ENCODE data around the gene SKOR1. TPM values are rescaled to one million over a fixed set of nuclear protein-coding genes. Genes with fewer than 3 reads are reported as not detected.

The SKOR1 gene
- total RNA-seq, 4 donors from 2014 or later = 1.1 to 2.3 (median 1.5) TPM

GRCh38 chr15:67820992-67821783 lies 4.1 kb upstream of the SKOR1 start:
- Histone ChIP-seq H3K4me3 (no peak overlapping the region), H3K9me3 (no peaks in the 10 kb centered on the region), H3K27ac (no peak overlapping the region), H3K27me3 (peaks cover 97% of the 10 kb centered on the region), H3K36me3 (no peaks in the 10 kb centered on the region), H3K4me1 (peaks cover 45% of the 10 kb centered on the region)
- no peak for DNase-seq (ENCODE audit: low spot score in 2 of 2)
- no peak for TF ChIP-seq EP300 (IDR thresholded peaks at IDR 0.05)
- TF ChIP-seq POLR2A (IDR thresholded peaks at IDR 0.05) = no peak
- TF ChIP-seq CTCF (IDR thresholded peaks at IDR 0.05) = no peak
- TF ChIP-seq POLR2AphosphoS5 (IDR thresholded peaks at IDR 0.05) = no peak
- WGBS = 9% methylated on average over 20 of the region's 39 CpGs

- DNase-seq (ENCODE audit: low spot score in 2 of 2) = no peak
- Histone ChIP-seq H3K36me3 (no peaks in the 10 kb centered on the region), H3K4me1 (peaks cover 53% of the 10 kb centered on the region), H3K27me3 (peaks cover 100% of the 10 kb centered on the region), H3K9me3 (no peaks in the 10 kb centered on the region), H3K4me3 (no peak overlapping the region), H3K27ac (no peak overlapping the region)
- 3% methylated on average over 35 of the region's 43 CpGs for WGBS
- TF ChIP-seq EP300 (IDR thresholded peaks at IDR 0.05) = no peak
- TF ChIP-seq POLR2AphosphoS5 (IDR thresholded peaks at IDR 0.05) = no peak
- TF ChIP-seq POLR2A (IDR thresholded peaks at IDR 0.05) = no peak
- no peak for TF ChIP-seq CTCF (IDR thresholded peaks at IDR 0.05)
These were observed 3.4 kb upstream of the SKOR1 start for GRCh38 chr15:67821784-67822440.

- Histone ChIP-seq H3K4me1 (peaks cover 61% of the 10 kb centered on the region), H3K9me3 (no peaks in the 10 kb centered on the region), H3K27me3 (peaks cover 100% of the 10 kb centered on the region), H3K4me3 (peak overlapping the region; percentile 43), H3K27ac (no peak overlapping the region), H3K36me3 (no peaks in the 10 kb centered on the region)
- TF ChIP-seq CTCF (IDR thresholded peaks at IDR 0.05) (no peak), POLR2A (IDR thresholded peaks at IDR 0.05) (no peak), EP300 (IDR thresholded peaks at IDR 0.05) (no peak), POLR2AphosphoS5 (IDR thresholded peaks at IDR 0.05) (no peak)
- 9% methylated on average over 10 of the region's 46 CpGs for WGBS
- no peak for DNase-seq (ENCODE audit: low spot score in 2 of 2)
These were observed 2.6 kb upstream of the SKOR1 start for GRCh38 chr15:67822537-67823313.

GRCh38 chr15:67823314-67824196 lies 1.8 kb upstream of the SKOR1 start:
- no peak for DNase-seq (ENCODE audit: low spot score in 2 of 2)
- Histone ChIP-seq H3K4me1 (peaks cover 69% of the 10 kb centered on the region), H3K4me3 (peak overlapping the region; percentile 43), H3K27me3 (peaks cover 100% of the 10 kb centered on the region), H3K36me3 (no peaks in the 10 kb centered on the region), H3K9me3 (no peaks in the 10 kb centered on the region), H3K27ac (no peak overlapping the region)
- TF ChIP-seq POLR2AphosphoS5 (IDR thresholded peaks at IDR 0.05) = no peak
- no peak for TF ChIP-seq EP300 (IDR thresholded peaks at IDR 0.05)
- TF ChIP-seq CTCF (IDR thresholded peaks at IDR 0.05) = no peak
- no peak for TF ChIP-seq POLR2A (IDR thresholded peaks at IDR 0.05)
- WGBS = 3% methylated on average over 67 of the region's 94 CpGs

Data from suprapubic skin (tissue), 4 donors.